ENCODE measurements around the gene TTC27.
A peak's percentile ranks its signal among the peaks of the same experiment; 100 is the strongest.
"Not testable (repeated sequence)": the region's sequence is repeated elsewhere in the genome, so short reads cannot be mapped to it uniquely, and the experiment has no call there.

Gene TTC27

DNA sequence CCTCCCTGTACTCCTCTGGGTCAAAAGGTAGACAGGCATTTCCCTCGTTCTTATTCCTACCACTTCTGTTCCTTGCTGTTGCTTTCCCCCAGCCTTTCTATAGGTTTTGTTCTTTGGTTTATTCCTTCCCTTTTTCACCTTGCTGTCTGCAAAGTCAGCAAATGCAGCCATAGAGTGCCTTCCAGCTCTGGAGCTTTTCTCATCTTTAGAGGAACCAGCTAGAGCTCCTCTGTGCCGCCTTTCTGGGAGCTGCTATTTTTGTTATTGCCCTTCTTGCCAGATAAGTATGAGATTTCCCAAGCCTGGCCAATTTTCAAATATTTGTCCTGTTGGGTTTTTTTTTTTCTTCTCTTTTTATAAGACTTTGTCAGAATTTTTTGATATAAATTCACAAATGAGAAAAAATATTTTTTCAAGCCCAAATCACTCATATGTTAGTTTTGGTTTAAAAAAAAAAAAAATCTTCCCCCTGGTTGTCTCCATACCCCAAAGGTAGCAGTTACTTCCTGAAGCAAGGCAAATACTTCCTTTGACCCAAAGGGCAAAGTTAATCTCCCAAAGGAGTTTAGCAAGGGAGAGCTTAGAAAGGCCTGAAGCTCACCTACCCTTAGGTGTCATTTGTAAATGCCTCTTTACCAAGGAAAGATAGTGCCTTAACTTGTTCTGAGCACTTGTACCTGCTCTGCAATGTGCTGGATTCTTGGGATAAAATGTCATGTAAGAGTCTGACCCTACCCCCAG is 5.1 kb upstream of the TTC27 start:
- Histone ChIP-seq H3K9me3 (ENCODE audit: insufficient read depth, low read length) (no peaks in the 10 kb centered on the region), H3K9ac (ENCODE audit: insufficient read length, low read depth) (no peak overlapping the region), H3K36me3 (ENCODE audit: insufficient read depth, insufficient read length, low read length) (peaks cover 10% of the 10 kb centered on the region), H3K4me1 (ENCODE audit: insufficient read depth, insufficient read length) (no peaks in the 10 kb centered on the region), H3K4me3 (ENCODE audit: insufficient read length, low read depth) (no peak overlapping the region), H3K27me3 (ENCODE audit: insufficient read depth, insufficient read length) (no peaks in the 10 kb centered on the region)
- TF ChIP-seq YY1 (IDR thresholded peaks at IDR 0.05; ENCODE audit: insufficient read depth, insufficient read length) (no peak), SUZ12 (IDR thresholded peaks at IDR 0.05; ENCODE audit: extremely low read depth, insufficient read depth, insufficient read length) (no peak), ZNF274 (IDR thresholded peaks at IDR 0.05; ENCODE audit: low read depth, low read length) (no peak)
- DNase-seq (ENCODE audit: low read depth, low spot score): no peak

DNA sequence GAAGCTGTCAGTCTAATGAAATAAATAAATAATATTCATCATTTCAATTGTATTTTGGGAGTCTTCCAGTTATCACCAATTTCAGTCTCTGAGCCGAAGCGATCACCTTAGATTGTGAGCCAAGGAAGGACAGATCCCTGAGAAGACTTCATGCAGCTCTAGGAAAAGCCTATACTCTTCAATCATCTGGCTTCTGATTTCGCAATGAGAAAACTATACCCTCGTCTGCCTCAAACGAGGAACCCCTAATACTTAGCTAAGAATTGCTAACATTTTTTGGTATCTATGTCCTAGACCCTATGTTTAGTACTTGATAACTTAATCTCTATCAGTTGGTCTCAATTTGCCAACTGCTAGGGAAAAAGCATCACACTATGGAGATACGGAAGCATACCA is 4.5 kb upstream of the TTC27 start:
- H3K36me3 ChIP-seq (ENCODE audit: insufficient read depth, insufficient read length, low read length): peaks cover 8% of the 10 kb centered on the region

DNA sequence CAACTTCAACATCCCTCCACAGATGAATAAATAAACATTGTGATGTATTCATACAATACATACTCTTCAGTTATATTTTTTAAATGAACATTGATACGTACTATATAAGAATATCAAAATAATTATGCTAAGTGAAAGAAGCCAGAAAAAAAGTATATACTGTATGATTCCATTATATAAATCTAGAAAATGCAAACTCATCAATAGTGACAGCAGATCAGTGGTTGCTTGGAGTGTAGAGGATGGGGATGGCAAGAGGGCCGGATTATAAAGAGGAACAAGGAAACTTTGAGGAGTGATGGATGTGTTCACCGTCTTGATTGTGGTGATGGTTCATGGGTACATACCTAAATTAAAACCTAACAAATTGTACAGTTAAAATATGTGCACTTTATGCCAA is 3.0 kb upstream of the TTC27 start:
- Histone ChIP-seq H3K4me1 (ENCODE audit: insufficient read depth, insufficient read length) (no peaks in the 10 kb centered on the region), H3K36me3 (ENCODE audit: insufficient read depth, insufficient read length, low read length) (peaks cover 8% of the 10 kb centered on the region), H3K4me3 (ENCODE audit: insufficient read length, low read depth) (no peak overlapping the region), H3K9me3 (ENCODE audit: insufficient read depth, low read length) (no peaks in the 10 kb centered on the region), H3K27me3 (ENCODE audit: insufficient read depth, insufficient read length) (no peaks in the 10 kb centered on the region), H3K9ac (ENCODE audit: insufficient read length, low read depth) (no peak overlapping the region)
- DNase-seq (ENCODE audit: low read depth, low spot score): no peak
- TF ChIP-seq ZNF274 (IDR thresholded peaks at IDR 0.05; ENCODE audit: low read depth, low read length): no peak
- TF ChIP-seq YY1 (IDR thresholded peaks at IDR 0.05; ENCODE audit: insufficient read depth, insufficient read length): no peak
- no peak for TF ChIP-seq SUZ12 (IDR thresholded peaks at IDR 0.05; ENCODE audit: extremely low read depth, insufficient read depth, insufficient read length)

More for the DNA sequence above, 4.5 kb upstream of the TTC27 start:
- H3K4me3 ChIP-seq (ENCODE audit: insufficient read length, low read depth): no peak overlapping the region
- H3K9ac ChIP-seq (ENCODE audit: insufficient read length, low read depth): no peak overlapping the region
- H3K27me3 ChIP-seq (ENCODE audit: insufficient read depth, insufficient read length): no peaks in the 10 kb centered on the region
- no peak for DNase-seq (ENCODE audit: low read depth, low spot score)
- H3K4me1 ChIP-seq (ENCODE audit: insufficient read depth, insufficient read length): no peaks in the 10 kb centered on the region
- TF ChIP-seq ZNF274 (IDR thresholded peaks at IDR 0.05; ENCODE audit: low read depth, low read length) (no peak), SUZ12 (IDR thresholded peaks at IDR 0.05; ENCODE audit: extremely low read depth, insufficient read depth, insufficient read length) (no peak), YY1 (IDR thresholded peaks at IDR 0.05; ENCODE audit: insufficient read depth, insufficient read length) (no peak)
- H3K9me3 ChIP-seq (ENCODE audit: insufficient read depth, low read length): no peaks in the 10 kb centered on the region

DNA sequence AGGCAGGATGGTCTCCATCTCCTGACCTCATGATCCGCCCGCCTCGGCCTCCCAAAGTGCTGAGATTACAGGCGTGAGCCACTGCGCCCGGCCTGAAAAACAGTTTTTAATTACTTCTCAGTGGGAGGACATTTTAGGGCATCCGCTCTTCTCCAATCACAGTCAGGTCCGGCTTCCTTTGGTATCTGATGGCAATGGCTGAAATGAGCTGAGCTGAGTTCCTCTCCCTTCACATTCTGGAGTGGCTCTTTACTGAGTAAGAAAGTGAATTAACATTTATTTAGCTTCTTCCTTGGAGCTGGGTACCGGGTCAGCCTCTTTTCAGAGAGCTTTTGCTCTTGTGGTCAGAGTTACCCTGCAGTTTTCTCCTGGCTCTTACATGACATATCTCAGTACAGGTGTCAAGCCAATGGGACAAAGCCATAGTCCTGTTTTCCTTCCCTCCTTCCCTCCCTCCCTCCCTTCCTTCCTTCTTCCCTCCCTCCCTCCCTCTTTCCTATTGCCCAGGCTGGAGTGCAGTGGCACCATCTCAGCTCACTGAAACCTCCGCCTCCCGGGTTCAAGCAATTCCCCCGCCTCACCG is 1.1 kb upstream of the TTC27 start:
- peak overlapping the region; percentile 89 for H3K4me3 ChIP-seq (ENCODE audit: insufficient read length, low read depth)
- DNase-seq (ENCODE audit: low read depth, low spot score): no peak
- TF ChIP-seq SUZ12 (IDR thresholded peaks at IDR 0.05; ENCODE audit: extremely low read depth, insufficient read depth, insufficient read length): no peak
- TF ChIP-seq ZNF274 (IDR thresholded peaks at IDR 0.05; ENCODE audit: low read depth, low read length): no peak
- TF ChIP-seq YY1 (IDR thresholded peaks at IDR 0.05; ENCODE audit: insufficient read depth, insufficient read length): no peak
- no peak overlapping the region for H3K9ac ChIP-seq (ENCODE audit: insufficient read length, low read depth)
- peaks cover 24% of the 10 kb centered on the region for H3K36me3 ChIP-seq (ENCODE audit: insufficient read depth, insufficient read length, low read length)
- no peaks in the 10 kb centered on the region for H3K4me1 ChIP-seq (ENCODE audit: insufficient read depth, insufficient read length)
- no peaks in the 10 kb centered on the region for H3K9me3 ChIP-seq (ENCODE audit: insufficient read depth, low read length)
- H3K27me3 ChIP-seq (ENCODE audit: insufficient read depth, insufficient read length): no peaks in the 10 kb centered on the region

DNA sequence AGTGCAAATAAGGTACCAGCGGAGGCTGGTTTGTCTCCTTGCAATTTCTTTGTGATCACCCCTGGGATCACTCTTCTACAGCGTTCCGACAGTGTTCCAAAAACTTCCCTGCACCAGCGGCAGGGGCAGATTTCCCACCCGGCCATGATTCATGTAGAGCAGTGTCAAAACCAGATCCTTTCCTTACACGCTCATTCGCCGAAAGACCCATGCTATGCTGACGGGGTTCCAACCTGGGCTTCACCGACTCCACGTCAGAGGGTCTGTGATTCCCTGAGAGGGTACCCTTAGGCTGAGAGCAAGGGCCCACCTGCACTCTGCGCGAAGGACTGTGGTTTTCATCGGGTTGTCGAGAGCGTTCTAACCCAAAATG is 423 bp upstream of the TTC27 start:
- H3K27me3 ChIP-seq (ENCODE audit: insufficient read depth, insufficient read length): no peaks in the 10 kb centered on the region
- TF ChIP-seq SUZ12 (IDR thresholded peaks at IDR 0.05; ENCODE audit: extremely low read depth, insufficient read depth, insufficient read length) (no peak), YY1 (IDR thresholded peaks at IDR 0.05; ENCODE audit: insufficient read depth, insufficient read length) (no peak), ZNF274 (IDR thresholded peaks at IDR 0.05; ENCODE audit: low read depth, low read length) (no peak)
- H3K9ac ChIP-seq (ENCODE audit: insufficient read length, low read depth): peak overlapping the region; percentile 79
- DNase-seq (ENCODE audit: low read depth, low spot score): peak; percentile 48
- peaks cover 22% of the 10 kb centered on the region for H3K36me3 ChIP-seq (ENCODE audit: insufficient read depth, insufficient read length, low read length)
- peak overlapping the region; percentile 89 for H3K4me3 ChIP-seq (ENCODE audit: insufficient read length, low read depth)
- H3K9me3 ChIP-seq (ENCODE audit: insufficient read depth, low read length): no peaks in the 10 kb centered on the region
- H3K4me1 ChIP-seq (ENCODE audit: insufficient read depth, insufficient read length): no peaks in the 10 kb centered on the region

DNA sequence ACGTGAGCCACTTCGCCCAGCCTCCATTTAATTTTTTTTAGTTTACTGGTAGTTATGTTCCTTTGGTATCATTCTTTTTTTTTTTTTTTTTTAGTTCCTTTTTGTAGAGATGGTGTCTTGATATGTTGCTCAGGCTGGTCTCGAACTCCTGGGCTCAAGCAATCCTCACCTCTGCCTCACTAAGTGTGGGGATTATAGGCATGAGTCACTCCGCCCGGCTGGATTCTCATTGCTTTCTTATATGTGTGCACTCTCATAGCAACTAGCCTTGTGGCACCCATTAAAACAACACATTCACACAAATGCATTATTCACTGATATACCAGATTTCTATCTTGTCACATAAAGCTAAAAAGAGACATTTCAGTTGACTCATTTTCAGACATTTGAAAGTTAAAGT is 4.2 kb downstream of the TTC27 start:
- no peak for DNase-seq (ENCODE audit: low read depth, low spot score)
- TF ChIP-seq SUZ12 (IDR thresholded peaks at IDR 0.05; ENCODE audit: extremely low read depth, insufficient read depth, insufficient read length) (no peak), YY1 (IDR thresholded peaks at IDR 0.05; ENCODE audit: insufficient read depth, insufficient read length) (no peak), ZNF274 (IDR thresholded peaks at IDR 0.05; ENCODE audit: low read depth, low read length) (no peak)
- Histone ChIP-seq H3K27me3 (ENCODE audit: insufficient read depth, insufficient read length) (no peaks in the 10 kb centered on the region), H3K4me1 (ENCODE audit: insufficient read depth, insufficient read length) (no peaks in the 10 kb centered on the region), H3K9me3 (ENCODE audit: insufficient read depth, low read length) (no peaks in the 10 kb centered on the region), H3K9ac (ENCODE audit: insufficient read length, low read depth) (no peak overlapping the region), H3K4me3 (ENCODE audit: insufficient read length, low read depth) (no peak overlapping the region), H3K36me3 (ENCODE audit: insufficient read depth, insufficient read length, low read length) (peaks cover 38% of the 10 kb centered on the region)

DNA sequence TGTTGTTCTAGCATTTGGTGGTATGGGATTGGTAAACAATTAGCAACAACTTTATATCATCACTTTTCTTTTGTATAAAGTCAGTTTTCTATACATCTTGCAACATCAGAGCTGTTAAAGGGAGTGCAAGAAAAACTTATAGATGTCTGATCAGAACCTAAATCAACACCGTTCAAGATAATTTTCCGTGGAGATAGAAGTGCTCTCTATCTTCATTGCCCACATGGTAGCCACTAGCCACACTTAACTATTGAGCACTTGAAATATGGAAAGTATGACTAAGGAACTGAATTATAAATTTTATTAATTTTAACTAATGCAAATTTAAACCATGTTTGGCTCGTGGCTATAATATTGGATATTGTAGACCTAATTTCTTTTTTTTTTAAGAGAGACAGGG is 5.2 kb downstream of the TTC27 start:
- no peak overlapping the region for H3K9ac ChIP-seq (ENCODE audit: insufficient read length, low read depth)
- TF ChIP-seq YY1 (IDR thresholded peaks at IDR 0.05; ENCODE audit: insufficient read depth, insufficient read length) (no peak), SUZ12 (IDR thresholded peaks at IDR 0.05; ENCODE audit: extremely low read depth, insufficient read depth, insufficient read length) (no peak), ZNF274 (IDR thresholded peaks at IDR 0.05; ENCODE audit: low read depth, low read length) (no peak)

DNA sequence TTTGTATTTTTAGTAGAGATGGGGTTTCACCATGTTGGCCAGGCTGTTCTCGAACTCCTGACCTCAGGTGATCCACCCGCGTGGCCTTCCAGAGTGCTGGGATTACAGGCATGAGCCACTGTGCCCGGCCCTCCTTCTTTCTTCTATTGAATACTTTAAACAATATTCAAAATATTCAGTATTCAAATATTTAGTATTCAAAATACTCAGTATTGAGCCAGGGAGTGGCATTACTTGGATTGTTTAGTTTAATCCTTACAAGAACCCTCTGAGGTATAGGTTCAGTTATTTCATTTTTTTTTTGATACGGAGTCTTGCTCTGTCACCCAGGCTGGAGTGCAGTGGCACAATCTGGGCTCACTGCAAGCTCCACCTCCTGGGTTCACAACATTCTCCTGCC is 10.7 kb downstream of the TTC27 start:
- not testable (repeated sequence) for H3K4me1 ChIP-seq (ENCODE audit: insufficient read depth, insufficient read length); H3K9me3 ChIP-seq (ENCODE audit: insufficient read depth, low read length); H3K4me3 ChIP-seq (ENCODE audit: insufficient read length, low read depth); H3K27me3 ChIP-seq (ENCODE audit: insufficient read depth, insufficient read length); DNase-seq (ENCODE audit: low read depth, low spot score); H3K9ac ChIP-seq (ENCODE audit: insufficient read length, low read depth)
- peaks cover 40% of the 10 kb centered on the region for H3K36me3 ChIP-seq (ENCODE audit: insufficient read depth, insufficient read length, low read length)

More for the DNA sequence above, 5.2 kb downstream of the TTC27 start:
- Histone ChIP-seq H3K36me3 (ENCODE audit: insufficient read depth, insufficient read length, low read length) (peaks cover 43% of the 10 kb centered on the region), H3K27me3 (ENCODE audit: insufficient read depth, insufficient read length) (no peaks in the 10 kb centered on the region), H3K4me1 (ENCODE audit: insufficient read depth, insufficient read length) (no peaks in the 10 kb centered on the region), H3K9me3 (ENCODE audit: insufficient read depth, low read length) (no peaks in the 10 kb centered on the region), H3K4me3 (ENCODE audit: insufficient read length, low read depth) (no peak overlapping the region)
- no peak for DNase-seq (ENCODE audit: low read depth, low spot score)

Data from NT2/D1 (cell line).